DMS79 (cell line): ENCODE data around the gene KCNMA1.

ENCODE experiments used
- DNase-seq: peaks from one replicate; lab custom pipeline; 2025; lab: John Stamatoyannopoulos, UW

KCNMA1 gene

GRCh38 chr10:77079592-77080300, 557.9 kb downstream of the KCNMA1 start:
- no peak for DNase-seq

- no peak for DNase-seq
These were observed 560.2 kb downstream of the KCNMA1 start for GRCh38 chr10:77077316-77077945.

GRCh38 chr10:77075926-77076325, 561.7 kb downstream of the KCNMA1 start:
- no peak for DNase-seq

GRCh38 chr10:77074104-77074624, 563.4 kb downstream of the KCNMA1 start:
- DNase-seq = no peak

GRCh38 chr10:77073663-77073960, 564.0 kb downstream of the KCNMA1 start:
- no peak for DNase-seq

- no peak for DNase-seq
These were observed 564.6 kb downstream of the KCNMA1 start for GRCh38 chr10:77072836-77073662.

- no peak for DNase-seq
These were observed 565.2 kb downstream of the KCNMA1 start for GRCh38 chr10:77072361-77072835.

- DNase-seq = no peak
These were observed 565.7 kb downstream of the KCNMA1 start for GRCh38 chr10:77071956-77072355.

GRCh38 chr10:77071001-77071511, 566.6 kb downstream of the KCNMA1 start:
- no peak for DNase-seq

GRCh38 chr10:77070346-77070745, 567.3 kb downstream of the KCNMA1 start:
- no peak for DNase-seq

GRCh38 chr10:77068969-77069368, 568.6 kb downstream of the KCNMA1 start:
- DNase-seq = no peak

GRCh38 chr10:77068272-77068671, 569.3 kb downstream of the KCNMA1 start:
- DNase-seq = no peak

- DNase-seq = no peak
These were observed 575.2 kb downstream of the KCNMA1 start for GRCh38 chr10:77062381-77062780.

- no peak for DNase-seq
These were observed 576.7 kb downstream of the KCNMA1 start for GRCh38 chr10:77060913-77061312.

- no peak for DNase-seq
These were observed 581.0 kb downstream of the KCNMA1 start for GRCh38 chr10:77056650-77057049.

GRCh38 chr10:77052593-77052992, 585.0 kb downstream of the KCNMA1 start:
- no peak for DNase-seq

GRCh38 chr10:77051837-77052236, 585.8 kb downstream of the KCNMA1 start:
- no peak for DNase-seq

- no peak for DNase-seq
These were observed 587.7 kb downstream of the KCNMA1 start for GRCh38 chr10:77049896-77050295.

GRCh38 chr10:77049146-77049545, 588.5 kb downstream of the KCNMA1 start:
- DNase-seq = no peak

GRCh38 chr10:77045085-77045484, 592.5 kb downstream of the KCNMA1 start:
- no peak for DNase-seq

GRCh38 chr10:77043420-77043763, 594.2 kb downstream of the KCNMA1 start:
- no peak for DNase-seq

- no peak for DNase-seq
These were observed 594.7 kb downstream of the KCNMA1 start for GRCh38 chr10:77042706-77043419.
